B cell (primary cell): Measurements from ENCODE around the gene DRC7. TPM values are rescaled to one million over a fixed set of nuclear protein-coding genes. Genes with fewer than 3 reads are reported as not detected.

Source experiments
- ATAC-seq: fragments of 200-7000 bp; cut with Tn5 transposase; one replicate; pipeline ENCODE4 v1.10.0; 2021; ENCODE audit warnings: low read depth, mild to moderate bottlenecking, moderate number of reproducible peaks, moderate library complexity
- CTCF ChIA-PET: fragments of 350-600 bp; sonication (Branson Sonifier 250); formaldehyde crosslinking; loops from one replicate; lab custom pipeline; 2021; ENCODE audit warnings: antibody characterized with exemption, inconsistent platforms; lab: Charles Lee
- POLR2A ChIA-PET: fragments of 350-600 bp; sonication (Branson Sonifier 250); formaldehyde crosslinking; loops from one replicate; lab custom pipeline; 2021; ENCODE audit warnings: antibody characterized with exemption; lab: Charles Lee
- DNase-seq: peaks from one replicate; pipeline ENCODE4 v3.0.0; 2013
- H2AFZ ChIP-seq: 2 replicates; pipeline ENCODE4 v1.6.1; 2012; ENCODE audit warnings: mild to moderate bottlenecking, low read depth, low read length; ENCODE audit not compliant: insufficient read depth, poor library complexity, severe bottlenecking
- H3K27ac ChIP-seq, 2 donors: 1 replicate in 1 of 2; 2 replicates in 1 of 2; pipeline ENCODE4 v1.5.1; 2012 to 2013; ENCODE audit warnings: low read length in 2 of 2, mild to moderate bottlenecking in 2 of 2, moderate library complexity in 1 of 2
- H3K27me3 ChIP-seq, 4 experiments: fragments of 200-600 bp in 1 of 4; sonication (generic) in 1 of 4; replicated peaks in 1 of 4; 1 replicate in 2 of 4; 2 replicates in 2 of 4; pipeline versions ENCODE4 v1.6.1 to v1.7.0; 2013 to 2016; ENCODE audit warnings: low read length in 3 of 4, mild to moderate bottlenecking in 2 of 4, mixed read lengths in 1 of 4, moderate library complexity in 1 of 4; ENCODE audit not compliant: insufficient read depth in 4 of 4, control insufficient read depth in 3 of 4; ENCODE audit errors: control extremely low read depth in 1 of 4
- H3K36me3 ChIP-seq, 2 experiments: replicated peaks in 1 of 2; 1 replicate in 1 of 2; 2 replicates in 1 of 2; pipeline versions ENCODE4 v1.6.1 to v1.7.1; 2013; ENCODE audit warnings: low read length in 1 of 2; ENCODE audit not compliant: insufficient read depth in 2 of 2, control insufficient read depth in 1 of 2; ENCODE audit errors: control extremely low read depth in 1 of 2, extremely low read depth in 1 of 2
- H3K4me1 ChIP-seq, 2 donors: fragments of 200-600 bp in 1 of 2; sonication (generic) in 1 of 2; 1 replicate in 1 of 2; 2 replicates in 1 of 2; pipeline versions ENCODE4 v1.5.1 to v1.6.1; 2013 to 2017; ENCODE audit warnings: low read length in 2 of 2; ENCODE audit not compliant: control insufficient read depth in 2 of 2, insufficient read depth in 2 of 2
- H3K4me2 ChIP-seq: replicated peaks from 2 replicates; pipeline ENCODE3; 2012; ENCODE audit warnings: mild to moderate bottlenecking, low read depth, low read length; ENCODE audit not compliant: poor library complexity, severe bottlenecking
- H3K4me3 ChIP-seq, 5 experiments: fragments of 200-600 bp in 1 of 5; sonication (generic) in 1 of 5; 1 replicate in 3 of 5; 2 replicates in 2 of 5; pipeline versions ENCODE4 v1.5.1 to v1.7.0; 2011 to 2016; ENCODE audit warnings: low read length in 4 of 5, mild to moderate bottlenecking in 4 of 5, low read depth in 2 of 5, control low read depth in 1 of 5, moderate library complexity in 1 of 5; ENCODE audit not compliant: insufficient read depth in 1 of 5; ENCODE audit errors: control extremely low read depth in 1 of 5, extremely low read depth in 1 of 5
- H3K79me2 ChIP-seq: fragments of 200-600 bp; sonication (generic); one replicate; pipeline ENCODE4 v1.6.0; 2016; ENCODE audit warnings: low read length; ENCODE audit not compliant: control insufficient read depth, insufficient read depth
- H3K9ac ChIP-seq: fragments of 200-600 bp; sonication (generic); 2 replicates; pipeline ENCODE4 v1.6.1; 2017; ENCODE audit warnings: mild to moderate bottlenecking, low read length, moderate library complexity
- H3K9me3 ChIP-seq, 3 donors: one replicate each; pipeline versions ENCODE4 v1.6.1 to v1.7.1; 2013; ENCODE audit warnings: low read length in 2 of 3; ENCODE audit not compliant: control insufficient read depth in 2 of 3, insufficient read depth in 1 of 3; ENCODE audit errors: control extremely low read depth in 1 of 3
- H4K20me1 ChIP-seq: 2 replicates; pipeline ENCODE4 v1.6.0; 2012; ENCODE audit warnings: mild to moderate bottlenecking, low read length; ENCODE audit not compliant: insufficient read depth, control insufficient read depth, poor library complexity, severe bottlenecking
- H3K27ac Mint-ChIP-seq: one replicate; pipeline ENCODE4 v1.8.0; 2021; ENCODE audit warnings: mixed read lengths
- H3K27me3 Mint-ChIP-seq: one replicate; pipeline ENCODE4 v1.8.0; 2021; ENCODE audit warnings: mixed read lengths
- H3K4me1 Mint-ChIP-seq: one replicate; pipeline ENCODE4 v1.8.0; 2021; ENCODE audit warnings: mixed read lengths
- H3K4me3 Mint-ChIP-seq: one replicate; pipeline ENCODE4 v1.8.0; 2021; ENCODE audit warnings: mixed read lengths
- H3K9me3 Mint-ChIP-seq: one replicate; pipeline ENCODE4 v1.8.0; 2022; ENCODE audit warnings: mixed read lengths; ENCODE audit not compliant: insufficient read depth
- EZH2 ChIP-seq: IDR thresholded peaks from 2 replicates; pipeline ENCODE4 v1.6.1; 2012; ENCODE audit warnings: borderline replicate concordance, low read depth, mild to moderate bottlenecking, moderate library complexity, low read length; ENCODE audit not compliant: insufficient read depth, poor library complexity, severe bottlenecking
- WGBS: methylation state at CpG from one replicate; pipeline ENCODE4 v1.1.5; 2013; ENCODE audit warnings: missing lambda C conversion rate; ENCODE audit not compliant: insufficient coverage; 5-methylcytosine and 5-hydroxymethylcytosine counted together
- intact Hi-C: fragments of 100-400 bp; cut with micrococcal nuclease; formaldehyde crosslinking; loops from one replicate; pipeline ENCODE4 v1.10.0; 2022
- polyA plus RNA-seq: library from polyadenylated mRNA; depleted of rRNA; stranded (reverse); fragments of >200 nt; gene quantifications from 2 replicates; pipeline ENCODE4 v1.2.3, GENCODE V29; 2012
- total RNA-seq, 2 donors: library from RNA; stranded (reverse); fragments of 120-200 nt in 1 of 2; gene quantifications; 1 replicate in 1 of 2; 2 replicates in 1 of 2; pipeline versions ENCODE4 v1.2.3 to v1.2.4, GENCODE V29; 2013 to 2022
- TF ChIP-seq, protein P1 (sequence below): fragments of 200-600 bp; IDR thresholded peaks from one replicate; pipeline ENCODE4 v1.8.0; 2022; ENCODE audit warnings: antibody characterized with exemption, mild to moderate bottlenecking

The DRC7 gene
- total and polyA plus RNA-seq, 2 donors (not counting 1 experiment from before 2014, with no cell fraction given) = 0.12 to 0.22 TPM

DNA sequence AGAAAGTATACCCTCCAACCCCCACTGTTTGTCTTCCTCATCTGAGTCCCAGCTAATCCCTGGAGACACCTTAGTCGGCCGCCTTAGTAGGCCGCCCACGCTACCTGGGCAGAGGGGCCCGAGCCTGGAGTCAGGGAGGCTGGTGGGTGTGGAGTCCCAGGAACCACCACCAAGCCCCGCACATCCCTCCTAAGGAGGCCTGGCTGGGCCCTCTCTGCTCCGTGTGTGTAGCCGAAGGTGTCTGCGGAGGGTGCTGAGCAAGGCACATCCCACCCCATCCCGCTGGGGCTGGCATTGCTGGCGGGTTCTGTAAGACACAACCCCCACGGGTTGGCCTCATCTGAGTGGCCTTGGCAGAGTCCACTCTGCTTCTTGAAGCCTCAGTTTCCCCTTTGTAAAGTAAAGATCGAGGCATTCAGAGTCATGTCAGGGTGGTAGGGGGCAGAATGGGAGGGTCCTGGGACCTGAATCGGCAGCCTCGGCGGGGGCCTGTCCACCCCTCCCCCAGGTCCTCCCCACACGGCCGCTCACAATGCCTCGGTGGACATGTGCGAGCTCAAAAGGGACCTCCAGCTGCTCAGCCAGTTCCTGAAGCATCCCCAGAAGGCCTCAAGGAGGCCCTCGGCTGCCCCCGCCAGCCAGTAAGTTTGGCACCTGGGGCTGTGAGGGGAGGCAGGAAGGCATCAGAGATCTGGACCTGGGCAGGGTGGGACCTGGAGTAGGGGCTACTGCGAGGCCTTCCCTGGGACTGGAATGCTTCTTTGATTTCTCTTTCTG, 41.7 kb upstream of the DRC7 start:
- ChIA-PET CTCF (interaction anchor here (0.9 kb wide), 1 partner anchor 57 kb away, joined by 3 read pairs; no protein-coding TSS in a partner anchor), POLR2A (no interaction called here)
- Histone ChIP-seq H3K9me3 (peaks cover 0 to 5% (median 0%) of the 10 kb centered on the region in 3 donors), H3K4me2 (no peak overlapping the region), H2AFZ (no peak overlapping the region), H3K79me2 (no peaks in the 10 kb centered on the region), H3K9ac (no peak overlapping the region), H3K27ac (no peak overlapping the region), H3K27me3 (no peaks in the 10 kb centered on the region), H4K20me1 (no peaks in the 10 kb centered on the region), H3K36me3 (no peaks in the 10 kb centered on the region), H3K4me3 (no peak overlapping the region), H3K4me1 (peaks cover 9 to 11% of the 10 kb centered on the region in 2 donors)
- TF ChIP-seq, protein P1, sequence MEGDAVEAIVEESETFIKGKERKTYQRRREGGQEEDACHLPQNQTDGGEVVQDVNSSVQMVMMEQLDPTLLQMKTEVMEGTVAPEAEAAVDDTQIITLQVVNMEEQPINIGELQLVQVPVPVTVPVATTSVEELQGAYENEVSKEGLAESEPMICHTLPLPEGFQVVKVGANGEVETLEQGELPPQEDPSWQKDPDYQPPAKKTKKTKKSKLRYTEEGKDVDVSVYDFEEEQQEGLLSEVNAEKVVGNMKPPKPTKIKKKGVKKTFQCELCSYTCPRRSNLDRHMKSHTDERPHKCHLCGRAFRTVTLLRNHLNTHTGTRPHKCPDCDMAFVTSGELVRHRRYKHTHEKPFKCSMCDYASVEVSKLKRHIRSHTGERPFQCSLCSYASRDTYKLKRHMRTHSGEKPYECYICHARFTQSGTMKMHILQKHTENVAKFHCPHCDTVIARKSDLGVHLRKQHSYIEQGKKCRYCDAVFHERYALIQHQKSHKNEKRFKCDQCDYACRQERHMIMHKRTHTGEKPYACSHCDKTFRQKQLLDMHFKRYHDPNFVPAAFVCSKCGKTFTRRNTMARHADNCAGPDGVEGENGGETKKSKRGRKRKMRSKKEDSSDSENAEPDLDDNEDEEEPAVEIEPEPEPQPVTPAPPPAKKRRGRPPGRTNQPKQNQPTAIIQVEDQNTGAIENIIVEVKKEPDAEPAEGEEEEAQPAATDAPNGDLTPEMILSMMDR = no peak
- no peak for TF ChIP-seq EZH2
- intact Hi-C loops = no loop called here
- peaks cover 13% of the 10 kb centered on the region for H3K4me1 Mint-ChIP-seq
- no peak for DNase-seq
- peaks cover 5% of the 10 kb centered on the region for H3K27me3 Mint-ChIP-seq
- no peaks in the 10 kb centered on the region for H3K9me3 Mint-ChIP-seq
- ATAC-seq = no peak
- H3K27ac Mint-ChIP-seq = no peak overlapping the region
- WGBS = 90% methylated on average over 15 of the region's 23 CpGs
- no peak overlapping the region for H3K4me3 Mint-ChIP-seq

GRCh38 chr16:57653936-57654335, 40.7 kb upstream of the DRC7 start:
- Histone ChIP-seq H3K27ac (no peak overlapping the region), H3K36me3 (no peaks in the 10 kb centered on the region), H3K4me2 (no peak overlapping the region), H2AFZ (no peak overlapping the region), H3K9me3 (peaks cover 0 to 2% (median 0%) of the 10 kb centered on the region in 3 donors), H4K20me1 (no peaks in the 10 kb centered on the region), H3K9ac (no peak overlapping the region), H3K4me3 (no peak overlapping the region), H3K27me3 (no peaks in the 10 kb centered on the region), H3K4me1 (peaks cover 0 to under 1% of the 10 kb centered on the region in 2 donors), H3K79me2 (no peaks in the 10 kb centered on the region)
- 26% methylated on average over 16 of the region's 16 CpGs for WGBS
- ATAC-seq (no peak), DNase-seq (no peak)
- peaks cover 2% of the 10 kb centered on the region for H3K4me1 Mint-ChIP-seq
- no peaks in the 10 kb centered on the region for H3K9me3 Mint-ChIP-seq
- intact Hi-C loops = no loop called here
- no peak overlapping the region for H3K4me3 Mint-ChIP-seq
- POLR2A ChIA-PET = no interaction called here
- no peak overlapping the region for H3K27ac Mint-ChIP-seq
- CTCF ChIA-PET = no interaction called here
- no peak for TF ChIP-seq EZH2
- TF ChIP-seq, protein P1 = no peak
- H3K27me3 Mint-ChIP-seq = peaks cover 5% of the 10 kb centered on the region
